Measurements from ENCODE around the gene MFAP5.
"Not testable (repeated sequence)": the region's sequence is repeated elsewhere in the genome, so short reads cannot be mapped to it uniquely, and the experiment has no call there.

The MFAP5 gene

DNA sequence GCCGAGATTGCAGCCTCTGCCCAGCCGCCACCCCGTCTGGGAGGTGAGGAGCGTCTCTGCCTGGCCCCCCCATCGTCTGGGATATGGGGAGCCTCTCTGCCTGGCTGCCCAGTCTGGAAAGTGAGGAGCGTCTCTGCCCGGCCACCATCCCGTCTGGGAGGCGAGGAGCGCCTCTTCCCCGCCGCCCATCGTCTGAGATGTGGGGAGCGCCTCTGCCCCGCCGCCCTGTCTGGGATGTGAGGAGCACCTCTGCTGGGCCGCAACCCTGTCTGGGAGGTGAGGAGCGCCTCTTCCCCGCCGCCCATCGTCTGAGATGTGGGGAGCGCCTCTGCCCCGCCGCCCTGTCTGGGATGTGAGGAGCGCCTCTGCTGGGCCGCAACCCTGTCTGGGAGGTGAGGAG is 37.9 kb downstream of the MFAP5 start:
- DNase-seq: not testable (repeated sequence)

DNA sequence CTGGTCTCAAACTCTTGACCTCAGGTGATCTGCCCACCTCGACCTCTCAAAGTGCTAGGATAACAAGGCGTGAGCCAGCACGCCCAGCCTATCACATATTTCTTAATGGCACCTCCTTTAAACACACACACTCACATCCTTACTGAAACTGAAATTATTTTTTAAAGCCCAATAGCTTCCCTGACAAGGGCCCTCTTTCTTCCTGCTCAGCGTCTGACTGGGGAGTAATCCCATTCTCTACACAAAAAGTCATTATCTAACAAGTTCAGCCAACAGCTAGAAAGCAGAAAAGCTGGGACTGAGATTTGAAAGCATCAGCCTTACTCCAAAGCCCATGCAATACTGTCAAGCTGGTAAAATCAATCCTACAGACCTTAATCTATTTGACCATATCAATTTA is 40.0 kb downstream of the MFAP5 start:
- DNase-seq: no peak

- DNase-seq: no peak
These were observed 47.4 kb downstream of the MFAP5 start for GRCh38 chr12:8615206-8615605.

DNA sequence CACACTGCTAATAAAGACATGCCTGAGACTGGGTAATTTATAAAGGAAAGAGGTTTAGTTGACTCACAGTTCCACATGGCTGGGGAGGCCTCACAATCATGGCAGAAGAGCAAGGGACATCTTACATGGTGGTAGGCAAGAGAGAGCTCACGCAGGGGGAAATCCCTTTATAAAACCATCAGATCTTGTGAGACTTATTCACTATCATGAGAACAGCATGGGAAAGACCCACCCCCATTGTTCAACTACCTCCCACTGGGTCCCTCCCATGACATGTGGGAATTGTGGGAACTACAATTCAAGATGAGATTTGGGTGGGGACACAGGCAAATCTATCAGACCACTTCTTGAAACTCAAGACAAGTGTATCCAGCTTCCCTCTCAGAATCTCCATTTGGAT is 48.7 kb downstream of the MFAP5 start:
- DNase-seq: not testable (repeated sequence)

DNA sequence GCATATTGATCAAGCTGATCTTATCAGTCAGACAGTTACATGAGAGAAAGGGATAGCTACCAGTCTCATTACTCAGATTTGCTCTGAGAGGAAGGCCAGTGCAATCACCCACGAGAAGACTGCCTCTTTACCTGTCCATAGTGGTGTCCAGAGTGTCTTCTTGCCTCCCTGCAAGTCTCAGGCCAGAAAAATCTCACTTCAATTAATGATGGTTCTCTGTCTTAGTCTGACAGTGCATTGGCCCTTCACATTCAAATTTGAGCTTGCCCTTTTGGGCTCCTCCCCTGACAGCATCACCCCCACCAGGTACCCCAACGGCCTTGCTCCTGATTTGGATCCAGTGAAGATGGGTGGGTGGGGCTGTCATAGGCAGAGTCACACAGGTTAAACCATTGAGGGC is 50.0 kb downstream of the MFAP5 start, which contains the start of gene AICDA:
Gene AICDA (minus strand): TSS at position 231 of the 400 bp plus-strand sequence. CDS start 92 bp downstream, at position 139.
- DNase-seq: no peak

DNA sequence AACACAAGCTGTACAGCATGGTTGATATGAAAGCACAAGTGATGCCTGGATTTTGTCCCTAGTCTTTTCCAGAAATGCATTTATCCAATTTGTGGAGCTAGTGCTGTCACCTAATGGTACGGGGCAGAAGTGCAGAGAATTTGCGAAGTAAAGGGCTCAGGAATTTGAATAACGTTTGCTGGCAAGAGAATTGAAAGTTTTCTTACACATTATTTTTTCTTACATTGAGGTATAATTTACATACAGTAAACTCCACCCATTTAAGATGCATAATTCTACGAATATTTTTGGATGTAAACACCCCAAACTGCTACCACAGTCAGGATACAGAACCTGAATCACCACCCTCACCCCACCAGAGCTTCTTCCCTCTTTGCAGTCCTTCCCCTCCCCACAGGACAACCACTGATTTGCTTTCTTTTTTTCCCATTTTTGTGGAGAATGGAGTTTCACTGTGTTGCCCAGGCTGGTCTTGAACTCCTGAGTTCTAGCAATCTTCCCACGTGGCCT is 53.5 kb downstream of the MFAP5 start:
- DNase-seq: no peak

GRCh38 chr12:8606890-8607289 is 55.7 kb downstream of the MFAP5 start:
- DNase-seq: no peak

DNA sequence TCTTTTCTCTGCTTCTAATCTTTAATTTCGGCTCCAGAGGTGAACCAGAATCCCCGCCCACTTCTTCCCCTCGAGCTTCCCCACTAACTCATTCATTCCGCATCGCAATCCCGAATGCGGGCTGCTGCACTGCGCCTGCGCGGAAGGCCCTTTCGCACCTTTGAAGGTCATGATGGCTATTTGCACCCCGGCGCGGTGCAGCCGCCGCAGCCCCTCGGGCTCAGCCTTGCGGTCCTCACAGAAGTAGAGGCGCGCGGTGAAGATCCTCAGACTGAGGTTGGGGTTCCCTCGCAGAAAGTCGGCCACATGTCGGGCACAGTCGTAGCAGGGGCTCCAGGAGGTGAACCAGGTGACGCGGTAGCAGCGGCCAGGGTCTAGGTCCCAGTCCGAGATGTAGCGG is 57.6 kb downstream of the MFAP5 start:
- no peak for DNase-seq

DNA sequence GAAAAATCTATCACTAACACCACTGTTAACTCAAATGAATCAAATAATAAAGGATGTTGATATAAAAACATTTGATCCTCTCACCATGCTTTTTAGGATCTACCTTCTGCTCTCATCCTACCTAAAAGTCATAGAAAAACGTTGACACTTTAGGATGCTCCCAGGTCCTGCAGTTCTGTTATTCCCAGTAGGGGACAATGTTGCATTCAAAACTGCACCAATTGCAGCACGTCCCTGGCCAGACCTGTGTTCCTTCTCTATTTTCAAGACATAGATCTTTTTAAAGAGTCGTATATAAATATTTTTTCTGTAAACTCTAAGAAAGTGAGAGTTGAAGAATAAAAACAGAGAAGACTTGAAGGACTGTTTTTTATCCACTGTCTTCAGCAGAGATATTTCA is 58.8 kb downstream of the MFAP5 start:
- DNase-seq: no peak

DNA sequence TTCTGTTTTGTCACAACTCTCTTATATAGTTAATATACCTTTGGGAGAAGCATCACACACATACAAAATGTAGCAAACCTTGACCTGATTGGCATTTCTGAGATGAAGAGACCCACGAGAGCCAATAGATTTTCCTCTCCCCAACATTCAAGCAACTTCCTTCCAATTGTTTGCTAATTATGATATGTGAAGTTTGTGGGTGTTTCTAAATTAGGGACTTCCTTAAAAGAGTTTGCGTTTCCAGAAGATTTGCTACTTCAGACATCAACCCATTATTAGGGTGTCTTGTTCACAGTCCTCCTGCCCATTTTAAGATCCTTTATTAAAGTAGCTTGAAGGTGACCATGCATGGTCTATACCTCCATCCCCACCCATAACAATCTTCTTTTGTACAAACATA is 59.3 kb downstream of the MFAP5 start:
- no peak for DNase-seq

- DNase-seq: no peak
These were observed 66.1 kb downstream of the MFAP5 start for GRCh38 chr12:8596561-8596960.

All from activated T-cell treated with anti-CD3 and anti-CD28 coated beads for 4 hours (primary cell).